ENCODE measurements around the gene MAD1L1.
"Not testable (repeated sequence)": the region's sequence is repeated elsewhere in the genome, so short reads cannot be mapped to it uniquely, and the experiment has no call there.

The MAD1L1 gene

GRCh38 chr7:2180081-2180480, 52.7 kb downstream of the MAD1L1 start:
- in situ Hi-C loops (cut with MboI; ENCODE audit: low sequenced_read_pairs), result no loop called here

- in situ Hi-C loops (cut with MboI; ENCODE audit: low sequenced_read_pairs), result no loop called here
These were observed 57.2 kb downstream of the MAD1L1 start for GRCh38 chr7:2175514-2175913.

GRCh38 chr7:2175091-2175490, 57.7 kb downstream of the MAD1L1 start:
- in situ Hi-C loops (cut with MboI; ENCODE audit: low sequenced_read_pairs), result no loop called here

GRCh38 chr7:2173189-2173827, 59.4 kb downstream of the MAD1L1 start:
- in situ Hi-C loops (cut with MboI; ENCODE audit: low sequenced_read_pairs), result no loop called here

- in situ Hi-C loops (cut with MboI; ENCODE audit: low sequenced_read_pairs), result no loop called here
These were observed 60.2 kb downstream of the MAD1L1 start for GRCh38 chr7:2172311-2173188.

GRCh38 chr7:2171855-2172254, 60.9 kb downstream of the MAD1L1 start:
- in situ Hi-C loops (cut with MboI; ENCODE audit: low sequenced_read_pairs), result no loop called here

- in situ Hi-C loops (cut with MboI; ENCODE audit: low sequenced_read_pairs), result no loop called here
These were observed 61.9 kb downstream of the MAD1L1 start for GRCh38 chr7:2170576-2171521.

GRCh38 chr7:2169923-2170575, 62.7 kb downstream of the MAD1L1 start:
- in situ Hi-C loops (cut with MboI; ENCODE audit: low sequenced_read_pairs), result no loop called here

- in situ Hi-C loops (cut with MboI; ENCODE audit: low sequenced_read_pairs), result no loop called here
These were observed 64.0 kb downstream of the MAD1L1 start for GRCh38 chr7:2168615-2169311.

GRCh38 chr7:2166625-2167280, 66.0 kb downstream of the MAD1L1 start:
- in situ Hi-C loops (cut with MboI; ENCODE audit: low sequenced_read_pairs), result no loop called here

GRCh38 chr7:2165610-2166594, 66.8 kb downstream of the MAD1L1 start:
- in situ Hi-C loops (cut with MboI; ENCODE audit: low sequenced_read_pairs), result no loop called here

- in situ Hi-C loops (cut with MboI; ENCODE audit: low sequenced_read_pairs), result no loop called here
These were observed 67.5 kb downstream of the MAD1L1 start for GRCh38 chr7:2165239-2165609.

- in situ Hi-C loops (cut with MboI; ENCODE audit: low sequenced_read_pairs), result no loop called here
These were observed 68.1 kb downstream of the MAD1L1 start for GRCh38 chr7:2164646-2165045.

GRCh38 chr7:2163600-2164555, 68.9 kb downstream of the MAD1L1 start:
- in situ Hi-C loops (cut with MboI; ENCODE audit: low sequenced_read_pairs), result no loop called here

GRCh38 chr7:2162959-2163358, 69.8 kb downstream of the MAD1L1 start:
- in situ Hi-C loops (cut with MboI; ENCODE audit: low sequenced_read_pairs), result no loop called here

- in situ Hi-C loops (cut with MboI; ENCODE audit: low sequenced_read_pairs), result not testable (repeated sequence)
These were observed 70.5 kb downstream of the MAD1L1 start for GRCh38 chr7:2162004-2162902.

Measured in HL-60/S4 treated with retinoic acid at 250 ng/mL for 4 days and 3 days (cell line).